ENCODE measurements around the gene IFI6.

Gene IFI6

GRCh38 chr1:27634985-27635367 is 37.0 kb downstream of the IFI6 start, which contains the start of gene FGR:
FGR (minus strand) TSS chr1:27635185; CDS start chr1:27623916, 11,269 bp downstream.
- Mint-ChIP-seq H3K27me3 (ENCODE audit: low read depth) (peaks cover 37% of the 10 kb centered on the region), H3K4me3 (peak within 1 kb of the TSS; percentile 70 to 74 (median 74)), H3K27ac (no peak within 1 kb of the TSS), H3K36me3 (ENCODE audit: low read depth) (no peaks in the 10 kb centered on the region), H3K9me3 (no peaks in the 10 kb centered on the region), H3K4me1 (peaks cover 10% of the 10 kb centered on the region)
- no peak for TF ChIP-seq CTCF (IDR thresholded peaks at IDR 0.05; ENCODE audit: unreplicated experiment in 3 of 3)

GRCh38 chr1:27634177-27634984 is 37.6 kb downstream of the IFI6 start:
- Mint-ChIP-seq H3K4me3 (peak overlapping the region; percentile 55 to 74 (median 66)), H3K4me1 (peaks cover 10% of the 10 kb centered on the region), H3K27me3 (ENCODE audit: low read depth) (peaks cover 40% of the 10 kb centered on the region), H3K27ac (no peak overlapping the region), H3K36me3 (ENCODE audit: low read depth) (no peaks in the 10 kb centered on the region), H3K9me3 (no peaks in the 10 kb centered on the region)
- no peak for TF ChIP-seq CTCF (IDR thresholded peaks at IDR 0.05; ENCODE audit: unreplicated experiment in 3 of 3)

- H3K27ac Mint-ChIP-seq = no peak overlapping the region
- no peak for TF ChIP-seq CTCF (IDR thresholded peaks at IDR 0.05; ENCODE audit: unreplicated experiment in 3 of 3)
- H3K4me3 Mint-ChIP-seq = peak overlapping the region; percentile 59 to 62 (median 60)
- peaks cover 17% of the 10 kb centered on the region for H3K4me1 Mint-ChIP-seq
- H3K27me3 Mint-ChIP-seq (ENCODE audit: low read depth) = peaks cover 40% of the 10 kb centered on the region
- H3K9me3 Mint-ChIP-seq = no peaks in the 10 kb centered on the region
- no peaks in the 10 kb centered on the region for H3K36me3 Mint-ChIP-seq (ENCODE audit: low read depth)
Measured at GRCh38 chr1:27633640-27634176, 38.3 kb downstream of the IFI6 start.

GRCh38 chr1:27633298-27633610 is 38.7 kb downstream of the IFI6 start:
- H3K9me3 Mint-ChIP-seq = no peaks in the 10 kb centered on the region
- no peaks in the 10 kb centered on the region for H3K36me3 Mint-ChIP-seq (ENCODE audit: low read depth)
- TF ChIP-seq CTCF (IDR thresholded peaks at IDR 0.05; ENCODE audit: unreplicated experiment in 3 of 3) = no peak
- peak overlapping the region in 1 of 3 experiments; percentile 62 for H3K4me3 Mint-ChIP-seq
- peaks cover 19% of the 10 kb centered on the region for H3K4me1 Mint-ChIP-seq
- H3K27me3 Mint-ChIP-seq (ENCODE audit: low read depth) = peaks cover 40% of the 10 kb centered on the region
- H3K27ac Mint-ChIP-seq = no peak overlapping the region

- no peaks in the 10 kb centered on the region for H3K9me3 Mint-ChIP-seq
- no peak overlapping the region for H3K27ac Mint-ChIP-seq
- peak overlapping the region in 2 of 3 experiments; percentile 48 to 58 for H3K4me3 Mint-ChIP-seq
- peaks cover 19% of the 10 kb centered on the region for H3K4me1 Mint-ChIP-seq
- peaks cover 40% of the 10 kb centered on the region for H3K27me3 Mint-ChIP-seq (ENCODE audit: low read depth)
- no peaks in the 10 kb centered on the region for H3K36me3 Mint-ChIP-seq (ENCODE audit: low read depth)
- TF ChIP-seq CTCF (IDR thresholded peaks at IDR 0.05; ENCODE audit: unreplicated experiment in 3 of 3) = no peak
Measured at GRCh38 chr1:27632387-27633297, 39.4 kb downstream of the IFI6 start.
